ENCODE data around the gene LARP4B. TPM values are rescaled to one million over a fixed set of nuclear protein-coding genes. Genes with fewer than 3 reads are reported as not detected.

Gene LARP4B
- polyA plus RNA-seq, 1 of the 3 experiments (the other 2 are of a cell fraction), result 23.3 TPM

GRCh38 chr10:938941-939678 is 7.6 kb upstream of the LARP4B start:
- Histone ChIP-seq H3K79me2 (ENCODE audit: insufficient read depth) (no peaks in the 10 kb centered on the region), H3K4me2 (no peak overlapping the region), H3K27me3 (ENCODE audit: insufficient read depth) (no peaks in the 10 kb centered on the region), H3K9me2 (no peaks in the 10 kb centered on the region), H3K4me3 (ENCODE audit: low read depth in 2 of 2, low read length in 1 of 2) (no peak overlapping the region), H3F3A (replicated peaks; ENCODE audit: insufficient read depth) (no peaks in the 10 kb centered on the region), H3K4me1 (ENCODE audit: control insufficient read depth in 1 of 2, insufficient read depth in 2 of 2, low read depth in 1 of 2, low read length in 1 of 2) (no peaks in the 10 kb centered on the region), H3K36me3 (replicated peaks in 1 of 2; ENCODE audit: control insufficient read depth in 1 of 2, insufficient read depth in 2 of 2, low read length in 1 of 2) (no peaks in the 10 kb centered on the region), H3K9me3 (no peaks in the 10 kb centered on the region), H3K9ac (no peak overlapping the region), H2AFZ (ENCODE audit: low read depth) (no peak overlapping the region), H3K27ac (ENCODE audit: low read depth in 2 of 2, low read length in 1 of 2) (no peak overlapping the region), H4K20me1 (ENCODE audit: insufficient read depth) (no peaks in the 10 kb centered on the region)
- ChIA-PET POLR2A (no interaction called here), CTCF (no interaction called here)
- 90% methylated on average over 10 of the region's 10 CpGs for WGBS (ENCODE audit: low lambda C conversion rate)
- TF ChIP-seq, protein P1, sequence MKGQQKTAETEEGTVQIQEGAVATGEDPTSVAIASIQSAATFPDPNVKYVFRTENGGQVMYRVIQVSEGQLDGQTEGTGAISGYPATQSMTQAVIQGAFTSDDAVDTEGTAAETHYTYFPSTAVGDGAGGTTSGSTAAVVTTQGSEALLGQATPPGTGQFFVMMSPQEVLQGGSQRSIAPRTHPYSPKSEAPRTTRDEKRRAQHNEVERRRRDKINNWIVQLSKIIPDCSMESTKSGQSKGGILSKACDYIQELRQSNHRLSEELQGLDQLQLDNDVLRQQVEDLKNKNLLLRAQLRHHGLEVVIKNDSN (IDR thresholded peaks at IDR 0.05; ENCODE audit: borderline replicate concordance, low read depth), result no peak
- no peak for TF ChIP-seq GATA2 (CRISPR knock-in tag; IDR thresholded peaks at IDR 0.05)
- no peak for TF ChIP-seq FOXM1 (IDR thresholded peaks at IDR 0.05; ENCODE audit: low read depth)
- TF ChIP-seq, protein P2, sequence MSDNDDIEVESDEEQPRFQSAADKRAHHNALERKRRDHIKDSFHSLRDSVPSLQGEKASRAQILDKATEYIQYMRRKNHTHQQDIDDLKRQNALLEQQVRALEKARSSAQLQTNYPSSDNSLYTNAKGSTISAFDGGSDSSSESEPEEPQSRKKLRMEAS (IDR thresholded peaks at IDR 0.05; ENCODE audit: low read depth), result no peak
- TF ChIP-seq ZBTB33 (IDR thresholded peaks at IDR 0.05; ENCODE audit: borderline replicate concordance, low read depth), result no peak
- TF ChIP-seq NFIC (IDR thresholded peaks at IDR 0.05; ENCODE audit: borderline replicate concordance), result no peak
- TF ChIP-seq MXI1 (IDR thresholded peaks at IDR 0.05; ENCODE audit: low read depth, low read length), result no peak
- no peak for TF ChIP-seq FOXJ3 (CRISPR knock-in tag; IDR thresholded peaks at IDR 0.05)
- no peak for TF ChIP-seq GABPA (IDR thresholded peaks at IDR 0.05; ENCODE audit: low read depth)
- TF ChIP-seq, protein P3, sequence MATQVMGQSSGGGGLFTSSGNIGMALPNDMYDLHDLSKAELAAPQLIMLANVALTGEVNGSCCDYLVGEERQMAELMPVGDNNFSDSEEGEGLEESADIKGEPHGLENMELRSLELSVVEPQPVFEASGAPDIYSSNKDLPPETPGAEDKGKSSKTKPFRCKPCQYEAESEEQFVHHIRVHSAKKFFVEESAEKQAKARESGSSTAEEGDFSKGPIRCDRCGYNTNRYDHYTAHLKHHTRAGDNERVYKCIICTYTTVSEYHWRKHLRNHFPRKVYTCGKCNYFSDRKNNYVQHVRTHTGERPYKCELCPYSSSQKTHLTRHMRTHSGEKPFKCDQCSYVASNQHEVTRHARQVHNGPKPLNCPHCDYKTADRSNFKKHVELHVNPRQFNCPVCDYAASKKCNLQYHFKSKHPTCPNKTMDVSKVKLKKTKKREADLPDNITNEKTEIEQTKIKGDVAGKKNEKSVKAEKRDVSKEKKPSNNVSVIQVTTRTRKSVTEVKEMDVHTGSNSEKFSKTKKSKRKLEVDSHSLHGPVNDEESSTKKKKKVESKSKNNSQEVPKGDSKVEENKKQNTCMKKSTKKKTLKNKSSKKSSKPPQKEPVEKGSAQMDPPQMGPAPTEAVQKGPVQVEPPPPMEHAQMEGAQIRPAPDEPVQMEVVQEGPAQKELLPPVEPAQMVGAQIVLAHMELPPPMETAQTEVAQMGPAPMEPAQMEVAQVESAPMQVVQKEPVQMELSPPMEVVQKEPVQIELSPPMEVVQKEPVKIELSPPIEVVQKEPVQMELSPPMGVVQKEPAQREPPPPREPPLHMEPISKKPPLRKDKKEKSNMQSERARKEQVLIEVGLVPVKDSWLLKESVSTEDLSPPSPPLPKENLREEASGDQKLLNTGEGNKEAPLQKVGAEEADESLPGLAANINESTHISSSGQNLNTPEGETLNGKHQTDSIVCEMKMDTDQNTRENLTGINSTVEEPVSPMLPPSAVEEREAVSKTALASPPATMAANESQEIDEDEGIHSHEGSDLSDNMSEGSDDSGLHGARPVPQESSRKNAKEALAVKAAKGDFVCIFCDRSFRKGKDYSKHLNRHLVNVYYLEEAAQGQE (IDR thresholded peaks at IDR 0.05; ENCODE audit: low read depth, low read length), result no peak
- TF ChIP-seq, protein P4, sequence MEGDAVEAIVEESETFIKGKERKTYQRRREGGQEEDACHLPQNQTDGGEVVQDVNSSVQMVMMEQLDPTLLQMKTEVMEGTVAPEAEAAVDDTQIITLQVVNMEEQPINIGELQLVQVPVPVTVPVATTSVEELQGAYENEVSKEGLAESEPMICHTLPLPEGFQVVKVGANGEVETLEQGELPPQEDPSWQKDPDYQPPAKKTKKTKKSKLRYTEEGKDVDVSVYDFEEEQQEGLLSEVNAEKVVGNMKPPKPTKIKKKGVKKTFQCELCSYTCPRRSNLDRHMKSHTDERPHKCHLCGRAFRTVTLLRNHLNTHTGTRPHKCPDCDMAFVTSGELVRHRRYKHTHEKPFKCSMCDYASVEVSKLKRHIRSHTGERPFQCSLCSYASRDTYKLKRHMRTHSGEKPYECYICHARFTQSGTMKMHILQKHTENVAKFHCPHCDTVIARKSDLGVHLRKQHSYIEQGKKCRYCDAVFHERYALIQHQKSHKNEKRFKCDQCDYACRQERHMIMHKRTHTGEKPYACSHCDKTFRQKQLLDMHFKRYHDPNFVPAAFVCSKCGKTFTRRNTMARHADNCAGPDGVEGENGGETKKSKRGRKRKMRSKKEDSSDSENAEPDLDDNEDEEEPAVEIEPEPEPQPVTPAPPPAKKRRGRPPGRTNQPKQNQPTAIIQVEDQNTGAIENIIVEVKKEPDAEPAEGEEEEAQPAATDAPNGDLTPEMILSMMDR (IDR thresholded peaks at IDR 0.05), result no peak
- no peak for TF ChIP-seq TCF12 (IDR thresholded peaks at IDR 0.05)
- TF ChIP-seq, protein P5, sequence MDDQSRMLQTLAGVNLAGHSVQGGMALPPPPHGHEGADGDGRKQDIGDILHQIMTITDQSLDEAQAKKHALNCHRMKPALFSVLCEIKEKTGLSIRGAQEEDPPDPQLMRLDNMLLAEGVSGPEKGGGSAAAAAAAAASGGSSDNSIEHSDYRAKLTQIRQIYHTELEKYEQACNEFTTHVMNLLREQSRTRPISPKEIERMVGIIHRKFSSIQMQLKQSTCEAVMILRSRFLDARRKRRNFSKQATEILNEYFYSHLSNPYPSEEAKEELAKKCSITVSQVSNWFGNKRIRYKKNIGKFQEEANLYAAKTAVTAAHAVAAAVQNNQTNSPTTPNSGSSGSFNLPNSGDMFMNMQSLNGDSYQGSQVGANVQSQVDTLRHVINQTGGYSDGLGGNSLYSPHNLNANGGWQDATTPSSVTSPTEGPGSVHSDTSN (IDR thresholded peaks at IDR 0.05), result no peak
- no peak for DNase-seq
